Ishikawa (cell line): ENCODE data around the gene COL21A1.

Experiments used
- CEBPB ChIP-seq: IDR thresholded peaks from 2 replicates; pipeline ENCODE4 v1.6.1; 2012
- CREB1 ChIP-seq: IDR thresholded peaks from 2 replicates; pipeline ENCODE4 v1.6.1; 2012; ENCODE audit warnings: low read depth
- EGR1 ChIP-seq: IDR thresholded peaks from 2 replicates; pipeline ENCODE4 v1.6.1; 2012
- EP300 ChIP-seq: IDR thresholded peaks from 2 replicates; pipeline ENCODE4 v1.6.1; 2012; ENCODE audit warnings: borderline replicate concordance
- FOXM1 ChIP-seq: IDR thresholded peaks from 2 replicates; pipeline ENCODE4 v1.6.1; 2012; ENCODE audit warnings: low read depth, borderline replicate concordance
- NFIC ChIP-seq: IDR thresholded peaks from 2 replicates; pipeline ENCODE4 v1.6.1; 2012
- RAD21 ChIP-seq: IDR thresholded peaks from 2 replicates; pipeline ENCODE4 v1.6.1; 2012; ENCODE audit warnings: low read depth
- REST ChIP-seq: IDR thresholded peaks from 2 replicates; pipeline ENCODE4 v1.6.1; 2012; ENCODE audit warnings: low read depth, mild to moderate bottlenecking
- TAF1 ChIP-seq: IDR thresholded peaks from 2 replicates; pipeline ENCODE4 v1.6.1; 2012; ENCODE audit warnings: low read depth, mild to moderate bottlenecking
- TCF12 ChIP-seq: IDR thresholded peaks from 2 replicates; pipeline ENCODE4 v1.6.1; 2012; ENCODE audit warnings: low read depth
- TEAD4 ChIP-seq: IDR thresholded peaks from 2 replicates; pipeline ENCODE4 v1.6.1; 2012
- YY1 ChIP-seq: IDR thresholded peaks from 2 replicates; pipeline ENCODE4 v1.6.1; 2012; ENCODE audit warnings: low read depth
- ZBTB7A ChIP-seq: IDR thresholded peaks from 2 replicates; pipeline ENCODE4 v1.6.1; 2012; ENCODE audit warnings: low read depth
- TF ChIP-seq, protein P1 (sequence below): IDR thresholded peaks from 2 replicates; pipeline ENCODE4 v1.6.1; 2012
- TF ChIP-seq, protein P2 (sequence below): IDR thresholded peaks from 2 replicates; pipeline ENCODE4 v1.6.1; 2012

COL21A1 gene

DNA sequence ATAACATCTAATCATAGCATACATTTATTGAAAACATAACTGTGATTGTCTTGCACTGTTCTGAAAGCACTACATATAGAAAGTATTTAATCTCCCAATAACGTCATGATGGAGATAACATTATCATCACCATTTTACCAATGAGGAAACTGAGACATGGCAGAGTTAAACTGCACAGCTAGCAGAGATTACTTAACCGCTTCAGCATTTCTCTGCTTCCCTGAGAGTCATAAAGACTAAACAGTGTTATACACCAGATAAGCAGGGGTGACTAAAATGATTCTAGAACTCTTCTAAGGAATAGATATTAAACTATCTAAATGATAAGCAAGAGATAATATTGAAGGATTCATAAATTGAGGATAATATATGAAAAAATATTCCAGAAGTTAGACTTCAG lies 188.7 kb downstream of the COL21A1 start:
- TF ChIP-seq, protein P1, sequence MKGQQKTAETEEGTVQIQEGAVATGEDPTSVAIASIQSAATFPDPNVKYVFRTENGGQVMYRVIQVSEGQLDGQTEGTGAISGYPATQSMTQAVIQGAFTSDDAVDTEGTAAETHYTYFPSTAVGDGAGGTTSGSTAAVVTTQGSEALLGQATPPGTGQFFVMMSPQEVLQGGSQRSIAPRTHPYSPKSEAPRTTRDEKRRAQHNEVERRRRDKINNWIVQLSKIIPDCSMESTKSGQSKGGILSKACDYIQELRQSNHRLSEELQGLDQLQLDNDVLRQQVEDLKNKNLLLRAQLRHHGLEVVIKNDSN: no peak
- TF ChIP-seq TAF1: no peak
- no peak for TF ChIP-seq REST
- no peak for TF ChIP-seq TCF12
- no peak for TF ChIP-seq EP300
- no peak for TF ChIP-seq ZBTB7A
- TF ChIP-seq EGR1: no peak
- no peak for TF ChIP-seq FOXM1

DNA sequence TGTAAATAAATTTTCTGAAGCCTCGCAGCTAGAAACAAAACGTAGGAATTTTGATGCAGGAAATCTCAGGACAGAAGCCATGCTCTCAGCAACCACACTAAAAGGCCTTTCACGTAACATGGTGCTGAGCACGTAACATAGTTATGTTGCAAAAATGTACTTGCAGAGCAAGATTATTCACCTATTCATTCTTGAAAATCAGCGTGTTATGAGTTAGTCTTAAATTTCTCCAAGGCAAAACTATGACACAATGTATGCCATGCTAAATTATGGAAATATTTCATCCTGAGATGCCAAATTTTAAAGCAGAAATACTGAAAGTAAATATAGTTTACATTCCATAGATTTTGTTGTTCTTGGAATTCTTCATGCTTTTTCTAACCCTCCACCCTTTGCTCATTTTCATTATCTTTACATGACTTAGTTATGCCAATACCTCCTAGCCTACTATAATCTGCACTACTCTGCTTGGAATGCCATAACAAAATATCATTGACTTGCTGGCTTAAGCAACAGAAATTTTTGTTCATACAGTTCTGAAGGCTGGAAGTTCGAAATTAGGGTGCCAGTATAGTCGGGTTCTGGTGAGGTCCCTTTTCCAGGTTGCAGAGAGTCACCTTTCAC lies 192.2 kb downstream of the COL21A1 start:
- no peak for TF ChIP-seq TCF12
- TF ChIP-seq EP300: no peak
- TF ChIP-seq FOXM1: no peak
- TF ChIP-seq YY1: no peak

GRCh38 chr6:56051202-56051598 lies 196.2 kb downstream of the COL21A1 start:
- no peak for TF ChIP-seq YY1
- TF ChIP-seq TCF12: no peak
- no peak for TF ChIP-seq RAD21
- TF ChIP-seq NFIC: no peak
- no peak for TF ChIP-seq ZBTB7A
- TF ChIP-seq, protein P1: no peak

GRCh38 chr6:56050530-56051201 lies 196.7 kb downstream of the COL21A1 start:
- TF ChIP-seq RAD21 (no peak), TAF1 (no peak), EGR1 (no peak), FOXM1 (no peak), CREB1 (no peak)

DNA sequence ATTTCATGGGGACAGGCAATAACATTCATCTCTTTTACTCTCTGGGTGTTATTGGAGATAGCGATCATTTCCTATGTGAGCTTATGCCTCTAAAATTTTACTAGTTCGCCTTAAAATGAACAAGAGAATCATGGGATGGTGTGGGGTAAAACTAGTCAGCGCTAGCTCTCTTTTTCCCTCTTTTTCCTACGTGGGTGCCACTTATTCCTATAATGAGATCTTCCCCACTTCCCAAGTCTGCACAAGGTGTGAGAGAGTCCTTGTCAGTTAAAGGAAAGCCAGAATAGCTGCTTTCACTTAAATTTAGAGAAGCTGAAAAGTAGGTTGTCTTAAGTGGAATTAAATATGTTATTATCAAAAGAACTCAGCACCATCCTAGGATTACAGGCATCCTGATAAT lies 198.8 kb downstream of the COL21A1 start:
- TF ChIP-seq EGR1 (no peak), TCF12 (no peak), RAD21 (no peak), TEAD4 (no peak), NFIC (no peak)
- TF ChIP-seq, protein P1: no peak

DNA sequence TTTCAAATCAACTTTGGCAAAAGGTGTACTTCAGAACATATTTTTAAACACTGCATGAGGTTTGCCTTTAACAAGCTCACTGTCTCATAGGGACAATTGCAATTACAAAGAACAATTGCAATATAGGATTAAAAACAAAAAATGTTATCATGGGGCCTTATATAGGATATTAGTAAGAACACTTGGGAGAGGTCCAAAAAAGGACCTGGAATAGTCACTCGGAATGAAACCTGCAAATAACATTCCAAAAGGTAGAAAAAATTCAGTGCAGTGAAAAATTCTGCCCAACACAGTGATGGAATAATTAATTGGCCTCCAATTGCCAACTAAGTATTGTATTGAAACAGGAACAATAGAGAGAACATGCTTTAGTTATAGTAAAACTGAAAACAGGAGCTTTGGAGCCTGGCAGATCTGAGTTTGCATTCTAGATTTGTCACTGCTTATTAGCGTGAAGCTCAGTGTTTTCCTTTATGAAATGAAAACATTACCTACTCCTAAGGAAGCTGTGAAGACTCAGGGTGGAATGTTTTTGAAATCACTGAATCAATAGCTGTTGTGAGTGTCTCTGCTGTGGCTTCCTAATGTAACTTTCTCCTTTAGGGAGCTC lies 199.3 kb downstream of the COL21A1 start:
- TF ChIP-seq, protein P2, sequence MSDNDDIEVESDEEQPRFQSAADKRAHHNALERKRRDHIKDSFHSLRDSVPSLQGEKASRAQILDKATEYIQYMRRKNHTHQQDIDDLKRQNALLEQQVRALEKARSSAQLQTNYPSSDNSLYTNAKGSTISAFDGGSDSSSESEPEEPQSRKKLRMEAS: no peak
- TF ChIP-seq, protein P1: no peak
- TF ChIP-seq CREB1 (no peak), ZBTB7A (no peak), REST (no peak), TAF1 (no peak), RAD21 (no peak), FOXM1 (no peak), CEBPB (no peak), TCF12 (no peak), YY1 (no peak), EP300 (no peak), TEAD4 (no peak), EGR1 (no peak), NFIC (no peak)
